Stimulated activated CD8-positive, alpha-beta memory T cell treated with anti-CD3 and anti-CD28 coated beads, Interleukin-15, amount 100 ng/mL, for 1 hour (primary cell): ENCODE measurements around the gene THBS3.
A peak's percentile ranks its signal among the peaks of the same experiment; 100 is the strongest.
"Not testable (repeated sequence)": the region's sequence is repeated elsewhere in the genome, so short reads cannot be mapped to it uniquely, and the experiment has no call there.

Experiments
- DNase-seq: peaks from one replicate; pipeline ENCODE4 v3.0.0-alpha.2; 2020; ENCODE audit warnings: low read depth

THBS3 gene

DNA sequence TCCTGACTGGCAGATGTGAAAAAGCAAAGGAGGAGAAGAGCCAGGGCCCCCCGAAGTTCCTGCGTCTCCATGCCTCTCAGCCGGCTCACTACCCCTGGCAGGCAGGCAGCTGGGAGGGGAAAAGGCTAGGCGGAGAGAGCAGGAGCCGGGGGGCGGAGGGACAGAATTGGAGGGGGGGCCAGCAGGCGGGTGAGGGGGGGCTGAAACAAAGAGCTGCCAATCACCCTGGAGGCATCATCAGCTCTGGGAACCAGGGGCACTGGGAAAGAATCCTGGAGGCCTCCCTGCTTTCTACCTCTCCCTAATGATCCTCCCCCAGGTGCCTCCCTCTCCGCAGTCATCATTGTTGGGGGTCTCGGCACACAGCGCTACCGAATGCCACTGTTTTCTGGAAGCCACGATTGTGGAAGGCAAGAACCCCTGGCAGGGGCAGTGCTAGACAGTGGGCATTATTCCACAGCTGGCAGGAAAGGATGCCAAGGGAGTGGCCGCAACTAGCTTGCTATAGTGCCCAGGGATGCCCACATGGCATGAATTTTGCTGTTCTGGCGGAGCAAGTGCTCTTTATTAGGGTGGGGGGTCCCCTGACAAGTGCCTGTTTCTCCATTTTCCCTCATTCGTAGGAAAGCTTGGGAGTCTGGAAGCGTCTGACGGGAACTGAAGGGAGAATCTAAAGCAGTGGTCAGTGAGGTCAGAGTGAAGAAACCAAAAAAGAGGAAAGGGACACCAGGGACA lies at the start of gene THBS3:
TSS of gene THBS3 (minus strand) at position 92 of the 735 bp plus-strand sequence. CDS start at position 71, 21 bp downstream.
- no peak for DNase-seq

DNA sequence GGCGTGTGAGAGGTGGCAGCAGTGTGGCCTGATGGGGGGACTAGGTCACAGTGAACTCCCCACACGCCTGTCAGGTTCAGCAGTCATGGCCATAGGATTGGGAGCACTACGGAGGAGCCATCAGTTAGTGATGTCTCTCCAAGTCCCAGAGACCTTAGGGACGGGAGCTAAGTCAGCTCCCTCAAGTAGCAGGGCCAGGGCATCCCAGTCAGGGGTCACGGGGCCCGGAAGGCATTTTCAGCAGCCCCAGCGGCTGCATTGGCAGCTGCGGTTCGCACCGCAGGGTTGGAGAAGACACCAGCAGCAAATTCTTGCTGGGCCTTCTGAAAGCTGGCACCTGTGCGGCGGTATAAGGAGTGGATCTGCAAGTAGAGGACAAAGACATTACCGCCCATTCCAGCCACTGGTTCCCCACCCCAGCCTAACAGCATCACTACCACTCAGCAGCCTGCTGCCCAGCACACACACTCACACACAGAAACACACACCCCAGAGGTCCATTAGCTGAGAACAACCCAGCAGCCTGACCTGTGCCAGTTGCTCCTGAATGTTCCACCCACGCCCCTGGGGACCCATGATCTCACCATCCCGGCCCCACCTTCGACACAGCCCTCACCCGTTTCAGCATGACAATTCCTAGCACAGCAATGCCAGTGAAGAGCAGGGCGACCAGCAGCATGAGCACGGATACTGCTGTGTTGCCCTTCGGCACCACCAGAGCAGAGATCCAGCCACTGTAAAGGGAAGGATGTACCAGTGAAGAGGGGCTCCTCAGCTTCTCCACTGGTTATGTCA lies 48.6 kb upstream of the THBS3 start:
- no peak for DNase-seq

DNA sequence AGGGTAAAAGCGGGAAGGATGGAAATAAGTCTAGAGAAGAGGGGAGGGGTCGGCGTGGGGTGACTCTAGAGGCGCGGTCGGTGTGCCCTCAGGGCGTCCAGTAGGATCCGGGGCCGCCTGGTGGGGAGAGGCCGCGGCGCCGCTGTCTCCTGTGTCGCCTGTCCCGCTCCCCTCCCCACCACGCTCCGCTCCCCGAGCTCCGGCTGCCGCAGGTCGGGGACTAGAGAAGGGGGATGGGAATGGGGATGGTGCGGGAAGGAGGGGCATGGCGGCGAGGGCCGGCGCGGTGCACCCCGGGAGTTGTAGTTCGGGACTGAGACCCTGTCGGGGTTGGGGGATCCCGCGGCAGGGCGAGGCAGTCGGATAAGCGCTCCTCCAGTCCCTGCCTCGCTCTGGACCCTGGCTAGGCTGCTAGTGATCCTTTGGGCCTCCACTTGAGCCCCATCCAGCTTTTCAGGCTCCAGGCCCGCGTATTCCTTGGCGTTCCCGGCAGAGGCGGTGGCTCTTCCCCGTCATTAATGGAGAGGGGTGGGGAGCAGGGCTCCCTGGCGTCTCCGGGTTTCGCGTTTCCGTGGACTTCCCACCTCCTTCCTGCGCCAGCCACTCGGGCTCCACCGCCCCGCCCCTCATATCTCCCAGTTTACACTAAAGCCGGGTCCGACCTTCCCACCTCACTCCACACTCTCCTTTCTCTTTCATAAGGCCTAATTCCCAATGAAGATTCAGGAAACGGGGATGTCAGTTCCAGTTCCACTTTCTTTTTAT lies 47.7 kb upstream of the THBS3 start, which contains the start of gene ENTREP3:
TSS of gene ENTREP3 (minus strand) at position 241 of the 765 bp plus-strand sequence. CDS start 606 bp downstream, outside the sequence.
- peak; percentile 54 for DNase-seq

DNA sequence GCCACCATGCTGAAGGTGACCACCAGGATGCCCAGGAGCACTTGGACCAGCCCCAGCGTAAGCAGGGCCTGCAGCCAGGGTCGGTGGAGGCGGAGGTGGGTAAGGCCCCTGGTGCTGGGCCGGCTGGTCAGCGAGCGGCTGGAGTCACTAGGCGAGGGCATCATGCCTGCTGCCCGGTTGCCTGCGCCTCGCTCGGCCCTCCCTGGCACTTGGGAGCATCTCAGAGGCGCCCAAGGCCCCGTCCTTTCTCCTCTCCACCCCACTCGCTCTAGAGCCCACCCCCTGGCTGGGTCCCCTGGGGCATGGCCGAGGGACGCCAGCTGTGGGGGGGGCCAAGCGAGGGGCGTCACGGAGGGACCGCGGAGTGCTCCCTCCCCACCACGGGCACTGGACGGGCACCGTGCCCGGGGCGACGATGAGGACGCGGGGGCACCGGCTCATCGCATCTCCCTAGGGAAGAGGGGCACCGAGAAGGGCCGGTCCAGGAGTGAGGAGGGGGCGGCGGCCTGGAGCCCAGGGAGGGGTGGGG lies 47.1 kb upstream of the THBS3 start:
- DNase-seq, result no peak

DNA sequence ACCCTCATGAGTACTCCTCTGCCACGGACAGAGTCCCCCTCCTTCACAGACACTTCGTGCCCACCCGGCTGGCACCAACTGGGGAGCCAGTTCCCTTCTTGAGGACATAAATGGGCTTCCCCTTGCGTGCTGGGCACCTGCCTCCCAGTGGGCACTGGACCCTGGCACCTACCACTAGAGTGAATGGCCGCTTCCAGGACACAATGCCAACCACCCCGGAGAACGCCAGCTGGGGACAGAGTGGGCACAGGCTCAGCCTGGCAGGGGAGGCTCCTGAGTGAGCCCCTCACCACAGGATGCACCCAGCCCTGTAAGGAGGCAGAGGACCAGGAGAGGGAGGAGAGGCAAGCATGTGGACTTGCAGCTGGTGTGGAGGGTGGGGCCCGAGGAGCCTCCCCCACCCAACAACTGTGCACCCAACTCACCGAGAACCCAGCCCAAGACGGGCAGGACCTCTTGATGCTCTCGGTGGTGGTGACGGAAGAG lies 46.6 kb upstream of the THBS3 start:
- no peak for DNase-seq

DNA sequence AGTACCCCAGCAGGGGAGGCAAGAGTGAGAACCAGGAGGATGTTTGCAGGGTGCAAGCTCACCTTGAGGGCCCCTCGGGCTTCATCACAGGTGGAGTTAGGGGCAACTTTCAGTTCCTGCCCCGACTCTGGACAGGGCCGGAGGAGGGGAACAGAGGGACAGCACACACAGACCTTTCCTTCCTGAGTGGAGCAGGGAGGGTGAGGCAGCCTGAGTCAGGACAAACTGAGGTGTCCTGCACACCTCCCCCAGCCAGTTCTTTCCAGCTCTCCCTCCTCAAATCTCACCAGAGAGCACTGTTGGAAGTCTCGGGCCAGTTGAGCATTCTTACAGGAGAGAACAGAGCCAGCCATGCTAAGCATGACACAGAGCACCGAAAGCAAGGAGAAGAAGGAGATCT lies 46.1 kb upstream of the THBS3 start:
- DNase-seq, result no peak

DNA sequence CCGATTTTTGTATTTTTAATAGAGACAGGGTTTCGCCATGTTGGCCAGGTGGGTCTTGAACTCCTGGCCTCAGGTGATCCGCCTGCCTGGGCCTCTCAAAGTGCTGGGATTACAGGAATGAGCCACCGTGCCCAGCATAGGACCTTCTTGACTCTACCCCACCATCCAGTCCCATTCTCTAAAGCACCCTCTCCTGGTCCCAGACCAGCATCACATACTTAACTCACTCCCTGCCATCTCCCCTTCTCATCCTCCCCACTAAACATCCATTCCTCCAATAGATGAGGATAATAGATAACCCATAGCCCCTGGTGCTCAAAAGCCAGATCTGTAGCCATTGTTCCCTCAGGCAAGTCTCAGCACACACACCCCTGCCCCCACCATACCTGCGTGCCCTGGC lies 45.5 kb upstream of the THBS3 start:
- no peak for DNase-seq

GRCh38 chr1:155251566-155251965 lies 43.9 kb upstream of the THBS3 start:
- no peak for DNase-seq

- DNase-seq, result peak; percentile 96
Observed at GRCh38 chr1:155250633-155251449, 43.1 kb upstream of the THBS3 start.

DNA sequence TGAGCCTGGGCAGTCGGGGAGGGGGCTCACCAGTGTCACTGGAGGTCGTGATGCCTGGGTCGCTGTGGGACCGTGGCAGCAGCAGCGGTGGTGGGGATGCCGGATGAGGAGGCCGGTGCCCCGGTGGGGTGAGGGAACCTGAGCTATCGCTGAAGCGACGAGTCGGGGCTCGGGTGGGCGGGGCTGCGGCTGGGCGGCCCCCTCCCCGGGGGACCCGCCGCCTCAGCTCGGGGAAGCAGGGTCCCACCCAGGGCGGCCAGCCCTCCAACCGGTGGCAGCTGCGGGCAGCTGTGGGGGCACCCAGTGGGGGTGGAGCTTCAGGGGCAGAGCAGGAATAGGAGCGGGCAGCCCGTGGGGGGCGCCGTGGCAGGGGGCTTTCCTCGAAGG lies 42.5 kb upstream of the THBS3 start:
- DNase-seq, result no peak

DNA sequence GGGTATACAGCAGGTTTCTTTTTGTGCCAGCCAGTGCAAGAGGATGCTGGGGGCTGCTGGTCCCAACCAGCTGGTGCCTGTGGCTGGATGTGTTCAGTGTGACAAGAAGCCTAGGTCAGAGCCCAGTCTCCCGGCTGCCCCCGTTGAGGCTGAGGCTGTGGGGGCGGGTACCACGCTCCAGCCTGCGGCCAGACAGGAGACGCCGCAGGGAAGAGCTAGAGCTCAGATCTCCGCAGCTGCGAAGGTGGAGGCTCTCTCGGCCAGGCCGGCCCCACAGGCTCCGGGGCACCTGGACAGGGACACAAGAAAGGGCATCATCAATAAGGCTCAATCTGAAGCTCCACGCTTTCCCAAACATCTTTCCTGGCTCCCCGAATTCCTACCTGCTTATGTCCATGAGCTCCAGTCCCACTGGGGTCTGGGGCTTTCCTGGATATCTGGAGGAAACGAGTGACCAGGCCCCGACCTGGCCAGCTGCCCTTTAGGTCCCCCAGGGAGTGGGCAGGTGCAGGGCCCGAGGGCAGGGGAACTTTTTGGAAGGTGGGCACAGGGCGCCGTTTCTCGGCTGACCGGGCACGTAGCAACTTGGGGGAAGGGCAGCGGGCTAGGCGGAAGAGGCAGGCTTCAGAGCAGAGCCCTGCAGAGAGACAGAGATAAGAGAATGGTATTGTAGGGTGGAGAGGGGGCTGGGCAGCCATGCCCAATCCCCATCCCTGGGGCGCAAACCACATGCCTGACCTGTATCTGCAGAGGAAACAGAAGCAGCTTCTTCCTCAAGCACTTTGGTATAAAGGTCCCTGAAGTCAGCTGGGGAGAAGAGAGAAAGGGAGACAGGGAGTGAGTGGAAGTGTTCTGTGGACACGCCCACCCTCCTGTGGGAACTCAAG lies 40.2 kb upstream of the THBS3 start:
- no peak for DNase-seq

DNA sequence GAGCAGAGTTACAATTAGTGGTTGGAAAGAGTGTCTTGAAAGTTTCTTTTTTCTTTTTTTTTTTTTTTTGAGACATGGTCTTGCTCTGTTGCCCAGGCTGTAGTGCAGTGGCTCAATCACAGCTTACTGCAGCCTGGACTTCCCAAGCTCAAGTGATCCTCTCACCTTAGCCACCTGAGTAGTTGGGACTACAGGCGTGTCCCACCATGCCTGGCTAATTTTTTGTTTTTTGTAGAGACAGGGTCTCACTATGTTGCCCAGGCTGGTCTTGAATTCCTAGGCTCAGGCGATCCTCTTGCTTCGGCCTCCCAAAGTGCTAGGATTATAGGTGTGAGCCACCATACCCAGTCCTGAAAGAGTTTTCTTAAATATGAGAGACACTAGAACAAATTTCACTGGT lies 39.1 kb upstream of the THBS3 start:
- not testable (repeated sequence) for DNase-seq

- no peak for DNase-seq
Observed at GRCh38 chr1:155245163-155245524, 37.4 kb upstream of the THBS3 start.

- DNase-seq, result peak; percentile 83
Observed at GRCh38 chr1:155244368-155245162, 36.9 kb upstream of the THBS3 start.

- no peak for DNase-seq
Observed at GRCh38 chr1:155242805-155243358, 35.2 kb upstream of the THBS3 start.

DNA sequence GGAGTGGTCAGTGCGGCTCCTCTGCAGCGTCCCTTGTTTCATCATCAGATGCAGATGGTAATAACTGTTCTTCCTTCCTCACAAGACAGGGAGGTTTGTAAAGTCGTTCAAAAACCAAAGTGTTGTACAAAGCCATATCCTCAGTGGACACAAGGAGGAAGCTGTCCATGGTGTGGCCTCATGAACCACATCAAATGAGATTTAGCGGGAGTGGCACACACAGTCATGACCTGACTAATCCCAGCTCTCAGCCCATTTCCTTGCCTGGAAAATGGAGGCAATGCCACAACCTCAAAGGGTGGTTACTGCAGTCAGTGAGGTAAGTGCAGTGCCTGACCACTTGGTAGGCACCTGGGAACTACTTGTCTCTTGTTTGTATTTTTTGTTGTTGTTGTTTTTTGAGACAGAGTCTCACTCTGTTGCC lies 34.2 kb upstream of the THBS3 start:
- no peak for DNase-seq

DNA sequence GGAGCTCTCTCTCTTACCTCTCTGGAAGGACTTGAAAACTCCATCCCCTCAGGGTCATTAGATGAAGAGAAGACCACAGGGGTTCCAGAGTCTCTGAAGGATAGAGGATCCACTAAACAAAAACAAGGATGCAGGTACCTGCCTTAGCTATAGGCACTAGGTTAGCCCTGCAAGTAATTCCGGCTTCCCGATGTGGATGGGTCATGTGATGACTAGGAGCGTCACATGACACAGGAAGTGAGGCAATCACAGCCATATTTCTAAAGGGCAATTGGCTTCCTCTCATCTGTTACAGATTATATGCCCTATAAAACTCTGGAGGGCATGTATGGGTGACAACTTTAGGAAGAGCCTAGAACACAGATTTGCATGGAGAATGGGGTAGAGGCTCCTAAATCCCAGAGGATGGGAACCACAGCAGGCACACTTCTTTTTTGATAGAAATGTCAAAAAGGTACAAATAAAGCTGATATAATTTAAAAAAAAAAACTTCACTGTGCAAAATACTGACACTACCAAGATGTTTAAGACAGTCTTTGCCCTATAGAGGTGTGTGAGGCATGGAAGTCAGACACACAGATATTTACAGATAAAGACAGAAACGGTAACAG lies 33.5 kb upstream of the THBS3 start:
- DNase-seq, result peak; percentile 41

GRCh38 chr1:155236451-155236850 lies 28.8 kb upstream of the THBS3 start:
- DNase-seq, result no peak

- DNase-seq, result not testable (repeated sequence)
Observed at GRCh38 chr1:155235375-155235774, 27.7 kb upstream of the THBS3 start.
